Fibroblast of mammary gland (primary cell): ENCODE results near the gene EHMT2.
A peak's percentile ranks its signal among the peaks of the same experiment; 100 is the strongest.

Source experiments
- DNase-seq: peaks from one replicate; pipeline ENCODE4 v3.0.0-alpha.2; 2010; ENCODE audit warnings: low read depth
- H3K4me3 ChIP-seq: 2 replicates; pipeline ENCODE4 v1.5.1; 2011; ENCODE audit warnings: low read depth, mild to moderate bottlenecking, low read length, moderate library complexity; ENCODE audit not compliant: control insufficient read depth
- CTCF ChIP-seq: conservative IDR thresholded peaks from 2 replicates; pipeline ENCODE4 v1.5.1; 2011; ENCODE audit warnings: low read depth, low read length, inconsistent platforms; ENCODE audit not compliant: control insufficient read depth, insufficient read depth

Gene EHMT2

GRCh38 chr6:31897612-31898382, at the start of gene EHMT2:
Gene EHMT2 (minus strand): TSS chr6:31897698. CDS start chr6:31897677, 21 bp downstream.
- H3K4me3 ChIP-seq: peak within 1 kb of the TSS; percentile 95
- no peak for TF ChIP-seq CTCF
- peak; percentile 59 for DNase-seq

- no peak for TF ChIP-seq CTCF
- no peak overlapping the region for H3K4me3 ChIP-seq
- DNase-seq: no peak
These were observed 49.7 kb upstream of the EHMT2 start for GRCh38 chr6:31947070-31947675.

GRCh38 chr6:31946370-31946885, 48.9 kb upstream of the EHMT2 start:
- no peak for DNase-seq
- TF ChIP-seq CTCF: no peak
- no peak overlapping the region for H3K4me3 ChIP-seq

GRCh38 chr6:31945507-31946369, 48.2 kb upstream of the EHMT2 start, which contains the start of gene CFB:
Gene CFB (plus strand): TSS chr6:31946095. CDS start chr6:31946222, 127 bp downstream.
- peak within 1 kb of the TSS; percentile 36 for H3K4me3 ChIP-seq
- DNase-seq: peak; percentile 88
- no peak for TF ChIP-seq CTCF

- DNase-seq: no peak
- H3K4me3 ChIP-seq: peak overlapping the region; percentile 36
These were observed 47.6 kb upstream of the EHMT2 start for GRCh38 chr6:31945154-31945506.

More at GRCh38 chr6:31945154-31945506, 47.6 kb upstream of the EHMT2 start:
- TF ChIP-seq CTCF: no peak
